SK-N-SH (cell line): ENCODE measurements around the gene MRTFB. TPM values are rescaled to one million over a fixed set of nuclear protein-coding genes. Genes with fewer than 3 reads are reported as not detected.

ENCODE experiments used
- CTCF ChIA-PET: fragments of 300-600, 350-600 bp; formaldehyde crosslinking; extraction: SDS; loops from one replicate; lab custom pipeline; 2021; lab: Yijun Ruan, JAX
- POLR2A ChIA-PET: fragments of 350-600 bp; sonication (Branson Sonifier 250); formaldehyde crosslinking; extraction: SDS; loops from one replicate; lab custom pipeline; 2020; ENCODE audit warnings: antibody characterized with exemption, inconsistent platforms; lab: Yijun Ruan, JAX
- DNase-seq: peaks from one replicate; pipeline ENCODE4 v3.0.0; 2012
- H2AFZ ChIP-seq: fragments of 200-600 bp; sonication (generic); 2 replicates; pipeline ENCODE4 v1.8.1; 2016; ENCODE audit warnings: antibody characterized with exemption, mild to moderate bottlenecking, low read depth
- H3F3A ChIP-seq: fragments of 200-600 bp; sonication (generic); replicated peaks from 2 replicates; pipeline ENCODE3; 2016; ENCODE audit warnings: antibody characterized with exemption, mild to moderate bottlenecking; ENCODE audit not compliant: insufficient read depth
- H3K27ac ChIP-seq, 2 experiments: fragments of 200-500 bp in 1 of 2; fragments of 200-600 bp in 1 of 2; sonication (Bioruptor generic) in 1 of 2; sonication (generic), shearing (Covaris generic) in 1 of 2; 2 replicates each; pipeline versions ENCODE4 v1.5.1 to v1.6.1; 2014 to 2016; ENCODE audit warnings: low read depth in 2 of 2, inconsistent platforms in 1 of 2, low read length in 1 of 2, mild to moderate bottlenecking in 1 of 2, mixed read lengths in 1 of 2
- H3K27me3 ChIP-seq: fragments of 200-600 bp; sonication (generic), shearing (Covaris generic); 2 replicates; pipeline ENCODE4 v1.6.1; 2016; ENCODE audit warnings: mixed run types; ENCODE audit not compliant: insufficient read depth
- H3K36me3 ChIP-seq, 2 experiments: fragments of 200-500 bp in 1 of 2; fragments of 200-600 bp in 1 of 2; sonication (Bioruptor generic) in 1 of 2; sonication (generic) in 1 of 2; replicated peaks in 1 of 2; 2 replicates each; pipeline versions ENCODE3 to v1.5.1; 2014 to 2016; ENCODE audit warnings: low read length in 1 of 2, mild to moderate bottlenecking in 1 of 2; ENCODE audit not compliant: insufficient read depth in 2 of 2, control insufficient read depth in 1 of 2
- H3K4me1 ChIP-seq, 2 experiments: fragments of 200-500 bp in 1 of 2; fragments of 200-600 bp in 1 of 2; sonication (Bioruptor generic) in 1 of 2; sonication (generic), shearing (Covaris generic) in 1 of 2; 2 replicates each; pipeline versions ENCODE4 v1.5.1 to v1.6.1; 2014 to 2016; ENCODE audit warnings: low read depth in 1 of 2, low read length in 1 of 2, mixed run types in 1 of 2; ENCODE audit not compliant: insufficient read depth in 2 of 2, control insufficient read depth in 1 of 2
- H3K4me2 ChIP-seq: fragments of 200-600 bp; sonication (generic), shearing (Covaris generic); 2 replicates; pipeline ENCODE4 v1.6.1; 2017; ENCODE audit warnings: mixed run types
- H3K4me3 ChIP-seq, 2 experiments: fragments of 200-500 bp in 1 of 2; fragments of 200-600 bp in 1 of 2; sonication (Bioruptor generic) in 1 of 2; sonication (generic), shearing (Covaris generic) in 1 of 2; 2 replicates each; pipeline versions ENCODE4 v1.5.1 to v1.8.1; 2014 to 2016; ENCODE audit warnings: low read depth in 2 of 2, inconsistent platforms in 1 of 2, low read length in 1 of 2, mild to moderate bottlenecking in 1 of 2, mixed read lengths in 1 of 2, moderate library complexity in 1 of 2
- H3K79me2 ChIP-seq: fragments of 200-600 bp; sonication (generic); 2 replicates; pipeline ENCODE4 v1.8.1; 2017; ENCODE audit warnings: mild to moderate bottlenecking; ENCODE audit not compliant: insufficient read depth
- H3K9ac ChIP-seq: fragments of 200-600 bp; sonication (generic); 2 replicates; pipeline ENCODE4 v1.6.1; 2017; ENCODE audit warnings: mixed run types
- H3K9me2 ChIP-seq: fragments of 200-600 bp; sonication (generic); 2 replicates; pipeline ENCODE4 v1.6.1; 2017; ENCODE audit warnings: mixed run types
- H3K9me3 ChIP-seq: fragments of 200-600 bp; sonication (generic); 2 replicates; pipeline ENCODE4 v1.6.1; 2017; ENCODE audit warnings: mixed run types, mild to moderate bottlenecking, moderate library complexity
- H4K20me1 ChIP-seq: fragments of 200-600 bp; sonication (generic); 2 replicates; pipeline ENCODE4 v1.6.1; 2017; ENCODE audit warnings: mild to moderate bottlenecking, mixed run types; ENCODE audit not compliant: insufficient read depth
- CTCF ChIP-seq: fragments of 200-600 bp; sonication (generic); IDR thresholded peaks from 2 replicates; pipeline ENCODE4 v1.6.1; 2017; ENCODE audit warnings: antibody characterized with exemption, mild to moderate bottlenecking, moderate library complexity
- EP300 ChIP-seq, 2 experiments: IDR thresholded peaks; 2 replicates each; pipeline versions ENCODE4 v1.4.0 to v1.6.1; 2012; ENCODE audit warnings: borderline replicate concordance in 1 of 2, low read depth in 1 of 2, low read length in 1 of 2
- EZH2phosphoT487 ChIP-seq: fragments of 200-600 bp; sonication (generic); IDR thresholded peaks from 2 replicates; pipeline ENCODE4 v1.6.1; 2017; ENCODE audit warnings: low read depth, mixed run types, mild to moderate bottlenecking, antibody characterized with exemption, moderate library complexity, borderline replicate concordance
- FOSL2 ChIP-seq: IDR thresholded peaks from 2 replicates; pipeline ENCODE4 v1.4.0; 2012; ENCODE audit warnings: low read depth, mild to moderate bottlenecking, moderate library complexity, borderline replicate concordance
- FOXJ3 ChIP-seq: sonication (generic); formaldehyde crosslinking; IDR thresholded peaks from 2 replicates; pipeline ENCODE4 v1.5.1; 2020; ENCODE audit warnings: mild to moderate bottlenecking, missing genetic modification reagents
- FOXM1 ChIP-seq: IDR thresholded peaks from 2 replicates; pipeline ENCODE4 v1.4.0; 2012; ENCODE audit warnings: low read depth, mild to moderate bottlenecking
- GABPA ChIP-seq: IDR thresholded peaks from 2 replicates; pipeline ENCODE4 v1.4.0; 2012; ENCODE audit warnings: low read depth, mild to moderate bottlenecking
- IRF3 ChIP-seq: fragments of 150-350 bp; IDR thresholded peaks from 2 replicates; pipeline ENCODE4 v1.6.1; 2016; ENCODE audit warnings: mild to moderate bottlenecking, low read depth, low read length
- JUND ChIP-seq: IDR thresholded peaks from 2 replicates; pipeline ENCODE4 v1.4.0; 2012
- NRF1 ChIP-seq: IDR thresholded peaks from 2 replicates; pipeline ENCODE4 v1.6.1; 2012; ENCODE audit warnings: low read depth, mild to moderate bottlenecking, low read length
- POLR2AphosphoS5 ChIP-seq: IDR thresholded peaks from 2 replicates; pipeline ENCODE4 v1.6.1; 2012; ENCODE audit warnings: low read depth, low read length
- RAD21 ChIP-seq: IDR thresholded peaks from 2 replicates; pipeline ENCODE4 v1.6.1; 2012; ENCODE audit warnings: mild to moderate bottlenecking, low read length
- SIN3A ChIP-seq: IDR thresholded peaks from 2 replicates; pipeline ENCODE4 v1.6.1; 2012; ENCODE audit warnings: low read depth, mild to moderate bottlenecking, low read length, moderate library complexity, borderline replicate concordance
- SMC3 ChIP-seq: IDR thresholded peaks from 2 replicates; pipeline ENCODE4 v1.6.1; 2012; ENCODE audit warnings: low read depth, low read length, improper control_type of control experiment
- TAF1 ChIP-seq: IDR thresholded peaks from 2 replicates; pipeline ENCODE4 v1.6.1; 2012; ENCODE audit warnings: low read depth, mild to moderate bottlenecking, low read length, moderate library complexity, borderline replicate concordance
- TCF12 ChIP-seq: IDR thresholded peaks from 2 replicates; pipeline ENCODE4 v1.4.0; 2012
- USF1 ChIP-seq: IDR thresholded peaks from 2 replicates; pipeline ENCODE4 v1.4.0; 2012; ENCODE audit warnings: low read depth, borderline replicate concordance
- USF2 ChIP-seq: fragments of 150-350 bp; IDR thresholded peaks from 2 replicates; pipeline ENCODE4 v1.6.1; 2017; ENCODE audit warnings: antibody characterized with exemption, low read length, low read depth, borderline replicate concordance
- YY1 ChIP-seq: IDR thresholded peaks from 2 replicates; pipeline ENCODE4 v1.4.0; 2012; ENCODE audit warnings: low read depth, mild to moderate bottlenecking
- ZBTB33 ChIP-seq: IDR thresholded peaks from 2 replicates; pipeline ENCODE4 v1.4.0; 2012; ENCODE audit warnings: low read depth, borderline replicate concordance
- WGBS: methylation state at CpG from one replicate; pipeline ENCODE4 v1.1.6; 2017; ENCODE audit warnings: low lambda C conversion rate; 5-methylcytosine and 5-hydroxymethylcytosine counted together
- polyA plus RNA-seq, 3 experiments: library from polyadenylated mRNA; depleted of rRNA; stranded (reverse); fragments of >200 nt; gene quantifications; 2 replicates each; pipeline ENCODE4 v1.2.3, GENCODE V29; 2012

MRTFB gene
- polyA plus RNA-seq, 1 of the 3 experiments (the other 2 are of a cell fraction), result 3.3 TPM

- no peaks in the 10 kb centered on the region for H3K9me2 ChIP-seq
- no peaks in the 10 kb centered on the region; the same call in 1 of the 2 replicates for H3K27me3 ChIP-seq
- H3K27ac ChIP-seq, result no peak overlapping the region
- no peak for TF ChIP-seq USF1
- no peak for TF ChIP-seq EZH2phosphoT487
- TF ChIP-seq JUND, result no peak
- no peak for TF ChIP-seq POLR2AphosphoS5
- TF ChIP-seq FOSL2, result no peak
- no peak for TF ChIP-seq YY1
- TF ChIP-seq NRF1, result no peak
- TF ChIP-seq TAF1, result no peak
- TF ChIP-seq USF2, result no peak
- TF ChIP-seq FOXM1, result no peak
- TF ChIP-seq EP300 (IDR thresholded peaks at IDR 0.05; ENCODE audit: borderline replicate concordance in 1 of 2, low read depth in 1 of 2, low read length in 1 of 2), result no peak
- TF ChIP-seq TCF12, result no peak
- TF ChIP-seq FOXJ3 (CRISPR knock-in tag), result no peak
- TF ChIP-seq ZBTB33, result no peak
- no peak for TF ChIP-seq SIN3A
- TF ChIP-seq CTCF, result no peak
- TF ChIP-seq SMC3, result no peak
- TF ChIP-seq GABPA, result no peak
- no peak for TF ChIP-seq IRF3
- no peak for TF ChIP-seq RAD21
- TF ChIP-seq, all 33 proteins: peak for 0
- 67% methylated on average over 10 of the region's 10 CpGs for WGBS
- Histone ChIP-seq H3K4me1 (no peaks in the 10 kb centered on the region), H4K20me1 (no peaks in the 10 kb centered on the region), H3K4me3 (no peak overlapping the region), H3K9me3 (no peaks in the 10 kb centered on the region), H3F3A (no peaks in the 10 kb centered on the region), H3K4me2 (no peak overlapping the region), H3K36me3 (no peaks in the 10 kb centered on the region), H3K9ac (no peak overlapping the region), H2AFZ (no peak overlapping the region), H3K79me2 (no peaks in the 10 kb centered on the region)
- ChIA-PET CTCF (interaction anchor here (0.6 to 1.2 kb wide), 2 partner anchors 9 to 134 kb away, joined by 3 to 4 read pairs; no protein-coding TSS in a partner anchor), POLR2A (no interaction called here)
- DNase-seq, result no peak
These were observed 13.2 kb upstream of the MRTFB start for GRCh38 chr16:14057878-14058382.
